Caco-2 (cell line): Measurements from ENCODE around the gene ASIC4. TPM values are rescaled to one million over a fixed set of nuclear protein-coding genes. Genes with fewer than 3 reads are reported as not detected.

ENCODE experiments used
- BruUV-seq: library from RNA; stranded (reverse); fragments of 400-500 nt; replicated peaks from 2 replicates; lab custom pipeline; 2021; lab: Mats Ljungman, UMichigan
- CTCF ChIA-PET: fragments of 300-600 bp; sonication (Branson Sonifier 250); formaldehyde crosslinking; loops from one replicate; lab custom pipeline; 2022; ENCODE audit warnings: antibody characterized with exemption; lab: Charles Lee
- POLR2A ChIA-PET: fragments of 300-600 bp; sonication (Branson Sonifier 250); formaldehyde crosslinking; loops from one replicate; lab custom pipeline; 2022; ENCODE audit warnings: antibody characterized with exemption; lab: Charles Lee
- DNase-seq, 2 experiments: peaks; one replicate each; pipeline versions ENCODE4 v3.0.0 to v3.0.0-alpha.2; 2020 to 2022
- H3K27me3 ChIP-seq: replicated peaks from 2 replicates; pipeline ENCODE4 v1.6.0; 2011; ENCODE audit warnings: low read length; ENCODE audit not compliant: control insufficient read depth, insufficient read depth
- H3K36me3 ChIP-seq: 2 replicates; pipeline ENCODE4 v1.5.1; 2011; ENCODE audit warnings: low read length; ENCODE audit not compliant: control insufficient read depth, insufficient read depth
- H3K4me1 ChIP-seq: fragments of 250-450 bp; sonication (Bioruptor Pico); 2 replicates; pipeline ENCODE4 v1.5.1; 2020; ENCODE audit warnings: mild to moderate bottlenecking
- H3K4me3 ChIP-seq: 2 replicates; pipeline ENCODE4 v1.5.1; 2011; ENCODE audit warnings: low read depth, mild to moderate bottlenecking, control low read depth, low read length
- H3K9me3 ChIP-seq: fragments of 250-450 bp; sonication (Bioruptor Pico); 2 replicates; pipeline ENCODE4 v1.5.1; 2020; ENCODE audit warnings: mild to moderate bottlenecking, moderate library complexity
- H3K27ac Mint-ChIP-seq: one replicate; pipeline ENCODE4 v1.8.0; 2022; ENCODE audit warnings: mixed read lengths; ENCODE audit not compliant: unreplicated experiment
- H3K27me3 Mint-ChIP-seq: one replicate; pipeline ENCODE4 v1.8.0; 2022; ENCODE audit warnings: mixed read lengths; ENCODE audit not compliant: insufficient read depth, unreplicated experiment
- H3K36me3 Mint-ChIP-seq: one replicate; pipeline ENCODE4 v1.8.0; 2022; ENCODE audit warnings: mild to moderate bottlenecking, mixed read lengths; ENCODE audit not compliant: insufficient read depth, unreplicated experiment
- H3K4me1 Mint-ChIP-seq: one replicate; pipeline ENCODE4 v1.8.0; 2022; ENCODE audit warnings: low read depth, mixed read lengths; ENCODE audit not compliant: unreplicated experiment
- H3K4me3 Mint-ChIP-seq: one replicate; pipeline ENCODE4 v1.8.0; 2022; ENCODE audit warnings: mild to moderate bottlenecking, moderate library complexity, mixed read lengths; ENCODE audit not compliant: unreplicated experiment
- H3K9me3 Mint-ChIP-seq: one replicate; pipeline ENCODE4 v1.8.0; 2022; ENCODE audit warnings: mixed read lengths; ENCODE audit not compliant: unreplicated experiment
- CTCF ChIP-seq, 2 experiments: fragments of 200-600 bp in 1 of 2; IDR thresholded peaks; 1 replicate in 1 of 2; 2 replicates in 1 of 2; pipeline versions ENCODE4 v1.5.1 to v1.8.0; 2011 to 2022; ENCODE audit warnings: antibody characterized with exemption in 1 of 2, control low read depth in 1 of 2, inconsistent platforms in 1 of 2, low read depth in 1 of 2, low read length in 1 of 2, mild to moderate bottlenecking in 1 of 2, moderate library complexity in 1 of 2; ENCODE audit not compliant: insufficient read depth in 1 of 2, severe bottlenecking in 1 of 2, unreplicated experiment in 1 of 2
- intact Hi-C: fragments of 100-400 bp; cut with micrococcal nuclease; formaldehyde crosslinking; loops from one replicate; pipeline ENCODE4 v1.10.0; 2022; ENCODE audit not compliant: unreplicated experiment
- total RNA-seq: library from RNA; stranded (reverse); gene quantifications from 2 replicates; pipeline ENCODE4 v1.2.3, GENCODE V29; 2022

The ASIC4 gene
- total RNA-seq, 1 experiment from 2014 or later, result 0.16 TPM

- TF ChIP-seq CTCF (IDR thresholded peaks at IDR 0.05; ENCODE audit: insufficient read depth in 1 of 2, low read depth in 1 of 2, low read length in 1 of 2, severe bottlenecking in 1 of 2, unreplicated experiment in 1 of 2), result no peak
- Histone ChIP-seq H3K27me3 (no peaks in the 10 kb centered on the region), H3K9me3 (no peaks in the 10 kb centered on the region), H3K36me3 (no peaks in the 10 kb centered on the region; the same call in 1 of the 2 replicates), H3K4me1 (peaks cover 14% of the 10 kb centered on the region; the same call in 1 of the 2 replicates), H3K4me3 (no peak overlapping the region)
- ChIA-PET POLR2A (no interaction called here), CTCF (no interaction called here)
- intact Hi-C loops, result no loop called here
- no peaks in the 10 kb centered on the region for H3K9me3 Mint-ChIP-seq
- H3K27me3 Mint-ChIP-seq, result no peaks in the 10 kb centered on the region
- no peak for DNase-seq
- H3K4me3 Mint-ChIP-seq, result no peak overlapping the region
- BruUV-seq, result no TSS peak
- H3K4me1 Mint-ChIP-seq, result peaks cover 16% of the 10 kb centered on the region
- no peak overlapping the region for H3K27ac Mint-ChIP-seq
- peaks cover 11% of the 10 kb centered on the region for H3K36me3 Mint-ChIP-seq
Measured at GRCh38 chr2:219501849-219502248, 12.4 kb upstream of the ASIC4 start.

GRCh38 chr2:219502618-219503017 lies 11.7 kb upstream of the ASIC4 start:
- Mint-ChIP-seq H3K27me3 (no peaks in the 10 kb centered on the region), H3K4me3 (no peak overlapping the region), H3K9me3 (no peaks in the 10 kb centered on the region), H3K36me3 (peaks cover 11% of the 10 kb centered on the region), H3K4me1 (peaks cover 16% of the 10 kb centered on the region), H3K27ac (no peak overlapping the region)
- Histone ChIP-seq H3K27me3 (no peaks in the 10 kb centered on the region), H3K36me3 (no peaks in the 10 kb centered on the region; the same call in 1 of the 2 replicates), H3K4me3 (no peak overlapping the region), H3K4me1 (peaks cover 9% of the 10 kb centered on the region; the same call in 1 of the 2 replicates), H3K9me3 (no peaks in the 10 kb centered on the region)
- BruUV-seq, result no TSS peak
- no peak for DNase-seq
- POLR2A ChIA-PET, result no interaction called here
- CTCF ChIA-PET, result no interaction called here
- no peak for TF ChIP-seq CTCF (IDR thresholded peaks at IDR 0.05; ENCODE audit: insufficient read depth in 1 of 2, low read depth in 1 of 2, low read length in 1 of 2, severe bottlenecking in 1 of 2, unreplicated experiment in 1 of 2)
- intact Hi-C loops, result no loop called here

- Mint-ChIP-seq H3K9me3 (no peaks in the 10 kb centered on the region), H3K4me1 (peaks cover 7% of the 10 kb centered on the region), H3K36me3 (no peaks in the 10 kb centered on the region), H3K27ac (no peak overlapping the region), H3K27me3 (no peaks in the 10 kb centered on the region), H3K4me3 (no peak overlapping the region)
- TF ChIP-seq CTCF (IDR thresholded peaks at IDR 0.05; ENCODE audit: insufficient read depth in 1 of 2, low read depth in 1 of 2, low read length in 1 of 2, severe bottlenecking in 1 of 2, unreplicated experiment in 1 of 2), result no peak
- Histone ChIP-seq H3K36me3 (no peaks in the 10 kb centered on the region; the same call in 1 of the 2 replicates), H3K27me3 (no peaks in the 10 kb centered on the region), H3K4me1 (peaks cover 4% of the 10 kb centered on the region), H3K9me3 (no peaks in the 10 kb centered on the region), H3K4me3 (no peak overlapping the region)
- ChIA-PET POLR2A (no interaction called here), CTCF (interaction anchor here (2.8 kb wide), 1 partner anchor 25 kb away, joined by 14 read pairs; no protein-coding TSS in a partner anchor)
- BruUV-seq, result no TSS peak
- DNase-seq, result no peak
- intact Hi-C loops, result no loop called here
Measured at GRCh38 chr2:219505585-219505984, 8.7 kb upstream of the ASIC4 start.
